Measurements from ENCODE around the gene MANSC1. TPM values are rescaled to one million over a fixed set of nuclear protein-coding genes. Genes with fewer than 3 reads are reported as not detected.

MANSC1 gene
- polyA plus RNA-seq, 3 donors = 0.24 to 2.3 (median 1.5) TPM

- H3K9me3 ChIP-seq (replicated peaks in 1 of 2; ENCODE audit: control insufficient read depth in 1 of 2, insufficient read depth in 1 of 2, low read length in 2 of 2) = no peaks in the 10 kb centered on the region
- H4K20me1 ChIP-seq (ENCODE audit: insufficient read depth, low read length) = no peaks in the 10 kb centered on the region
- H3K27me3 Mint-ChIP-seq (ENCODE audit: low read depth in 3 of 3) = peaks cover 0 to 3% (median 0%) of the 10 kb centered on the region in 3 donors
- no peak overlapping the region for H3K4me3 Mint-ChIP-seq
- no peak for DNase-seq
- peak overlapping the region; percentile 85 for H3K4me2 ChIP-seq (replicated peaks; ENCODE audit: extremely low read depth, low read length, poor library complexity, severe bottlenecking)
- H3K4me1 ChIP-seq (ENCODE audit: control insufficient read depth in 1 of 2, insufficient read depth in 2 of 2, low read length in 2 of 2) = peaks cover 18 to 24% of the 10 kb centered on the region in 2 donors
- peaks cover 4 to 6% of the 10 kb centered on the region in 2 donors for H3K36me3 Mint-ChIP-seq
- TF ChIP-seq CTCF (IDR thresholded peaks at IDR 0.05) = no peak
- H3K4me3 ChIP-seq (replicated peaks in 1 of 3; ENCODE audit: low read depth in 2 of 3, low read length in 3 of 3) = peak overlapping the region in 1 of 3 experiments; percentile 84
- intact Hi-C loops (cut with micrococcal nuclease) = loop anchor here (5.0 to 10.0 kb wide), 3 partner anchors 344 to 366 kb away; partner anchors contain the start of gene CDKN1B (in 1 of the 2)
- H3K9ac ChIP-seq (ENCODE audit: insufficient read depth, low read length, poor library complexity, severe bottlenecking) = no peak overlapping the region
- H3K36me3 ChIP-seq (replicated peaks in 1 of 2; ENCODE audit: control insufficient read depth in 1 of 2, insufficient read depth in 2 of 2, low read length in 2 of 2) = peaks cover 0 to 9% of the 10 kb centered on the region in 2 donors
- peak overlapping the region; percentile 76 for H2AFZ ChIP-seq (ENCODE audit: insufficient read depth, low read depth, low read length, poor library complexity, severe bottlenecking)
- H3K27ac ChIP-seq (ENCODE audit: low read depth in 1 of 2, low read length in 2 of 2) = peak overlapping the region in 1 of 2 donors; percentile 96
- no peaks in the 10 kb centered on the region for H3K9me3 Mint-ChIP-seq
- peaks cover 30% of the 10 kb centered on the region for H3K4me1 Mint-ChIP-seq
- peak overlapping the region in 4 of 7 donors; percentile 97 to 98 (median 98) for H3K27ac Mint-ChIP-seq
- H3K27me3 ChIP-seq (ENCODE audit: control insufficient read depth in 2 of 2, insufficient read depth in 2 of 2, low read length in 2 of 2) = no peaks in the 10 kb centered on the region
- peaks cover 26% of the 10 kb centered on the region for H3K79me2 ChIP-seq (ENCODE audit: insufficient read depth, low read length)
- WGBS (ENCODE audit: insufficient coverage) = no CpG with 5 or more reads among the region's 4 CpGs
These were observed 8.5 kb upstream of the MANSC1 start for GRCh38 chr12:12358528-12358927.

- Histone ChIP-seq H3K79me2 (ENCODE audit: insufficient read depth, low read length) (peaks cover 26% of the 10 kb centered on the region), H2AFZ (ENCODE audit: insufficient read depth, low read depth, low read length, poor library complexity, severe bottlenecking) (peak overlapping the region; percentile 76), H3K4me1 (ENCODE audit: control insufficient read depth in 1 of 2, insufficient read depth in 2 of 2, low read length in 2 of 2) (peaks cover 18 to 24% of the 10 kb centered on the region in 2 donors), H3K4me2 (replicated peaks; ENCODE audit: extremely low read depth, low read length, poor library complexity, severe bottlenecking) (peak overlapping the region; percentile 85), H3K9ac (ENCODE audit: insufficient read depth, low read length, poor library complexity, severe bottlenecking) (peak overlapping the region; percentile 88), H4K20me1 (ENCODE audit: insufficient read depth, low read length) (no peaks in the 10 kb centered on the region), H3K27ac (ENCODE audit: low read depth in 1 of 2, low read length in 2 of 2) (peak overlapping the region; percentile 90 to 96), H3K36me3 (replicated peaks in 1 of 2; ENCODE audit: control insufficient read depth in 1 of 2, insufficient read depth in 2 of 2, low read length in 2 of 2) (peaks cover 0 to 6% of the 10 kb centered on the region in 2 donors), H3K4me3 (replicated peaks in 1 of 3; ENCODE audit: low read depth in 2 of 3, low read length in 3 of 3) (peak overlapping the region; percentile 67 to 84 (median 76)), H3K27me3 (ENCODE audit: control insufficient read depth in 2 of 2, insufficient read depth in 2 of 2, low read length in 2 of 2) (no peaks in the 10 kb centered on the region), H3K9me3 (replicated peaks in 1 of 2; ENCODE audit: control insufficient read depth in 1 of 2, insufficient read depth in 1 of 2, low read length in 2 of 2) (no peaks in the 10 kb centered on the region)
- peaks cover 0 to 5% (median under 1%) of the 10 kb centered on the region in 3 donors for H3K27me3 Mint-ChIP-seq (ENCODE audit: low read depth in 3 of 3)
- peak overlapping the region; percentile 90 to 96 for H3K4me3 Mint-ChIP-seq
- WGBS (ENCODE audit: insufficient coverage) = 48% methylated on average over 3 of the region's 10 CpGs
- H3K27ac Mint-ChIP-seq = peak overlapping the region; percentile 97 to 99 (median 98)
- intact Hi-C loops (cut with micrococcal nuclease) = loop anchor here (5.0 to 10.0 kb wide), 3 partner anchors 344 to 367 kb away; partner anchors contain the start of gene CDKN1B (in 1 of the 2)
- no peak for DNase-seq
- no peaks in the 10 kb centered on the region for H3K9me3 Mint-ChIP-seq
- peaks cover 4% of the 10 kb centered on the region in 2 donors for H3K36me3 Mint-ChIP-seq
- TF ChIP-seq CTCF (IDR thresholded peaks at IDR 0.05) = no peak
- H3K4me1 Mint-ChIP-seq = peaks cover 30% of the 10 kb centered on the region
These were observed 7.8 kb upstream of the MANSC1 start for GRCh38 chr12:12357719-12358461.
